ENCODE measurements around the gene PLA2G2E.

Gene PLA2G2E

GRCh38 chr1:19946331-19946751 lies 22.9 kb upstream of the PLA2G2E start:
- TF ChIP-seq CTCF (IDR thresholded peaks at IDR 0.05; ENCODE audit: low read depth, low read length, missing control alignments) = no peak
- H3K4me3 ChIP-seq (ENCODE audit: low read depth, low read length) = no peak overlapping the region
- in situ Hi-C loops (cut with HindIII; ENCODE audit: low sequenced_read_pairs) = no loop called here
- no peak for DNase-seq (ENCODE audit: low read depth)

- H3K4me3 ChIP-seq (ENCODE audit: low read depth, low read length) = no peak overlapping the region
- no peak for DNase-seq (ENCODE audit: low read depth)
- in situ Hi-C loops (cut with HindIII; ENCODE audit: low sequenced_read_pairs) = no loop called here
- no peak for TF ChIP-seq CTCF (IDR thresholded peaks at IDR 0.05; ENCODE audit: low read depth, low read length, missing control alignments)
Measured at GRCh38 chr1:19945914-19946313, 22.5 kb upstream of the PLA2G2E start.

- no peak for TF ChIP-seq CTCF (IDR thresholded peaks at IDR 0.05; ENCODE audit: low read depth, low read length, missing control alignments)
- in situ Hi-C loops (cut with HindIII; ENCODE audit: low sequenced_read_pairs) = no loop called here
- DNase-seq (ENCODE audit: low read depth) = no peak
- H3K4me3 ChIP-seq (ENCODE audit: low read depth, low read length) = no peak overlapping the region
Measured at GRCh38 chr1:19942657-19943056, 19.2 kb upstream of the PLA2G2E start.

GRCh38 chr1:19942088-19942487 lies 18.7 kb upstream of the PLA2G2E start:
- TF ChIP-seq CTCF (IDR thresholded peaks at IDR 0.05; ENCODE audit: low read depth, low read length, missing control alignments) = no peak
- H3K4me3 ChIP-seq (ENCODE audit: low read depth, low read length) = no peak overlapping the region
- no peak for DNase-seq (ENCODE audit: low read depth)
- in situ Hi-C loops (cut with HindIII; ENCODE audit: low sequenced_read_pairs) = no loop called here

GRCh38 chr1:19941206-19941568 lies 17.8 kb upstream of the PLA2G2E start:
- no peak for DNase-seq (ENCODE audit: low read depth)
- no peak overlapping the region for H3K4me3 ChIP-seq (ENCODE audit: low read depth, low read length)
- in situ Hi-C loops (cut with HindIII; ENCODE audit: low sequenced_read_pairs) = no loop called here
- no peak for TF ChIP-seq CTCF (IDR thresholded peaks at IDR 0.05; ENCODE audit: low read depth, low read length, missing control alignments)

GRCh38 chr1:19940486-19941205 lies 17.2 kb upstream of the PLA2G2E start:
- TF ChIP-seq CTCF (IDR thresholded peaks at IDR 0.05; ENCODE audit: low read depth, low read length, missing control alignments) = no peak
- no peak for DNase-seq (ENCODE audit: low read depth)
- in situ Hi-C loops (cut with HindIII; ENCODE audit: low sequenced_read_pairs) = no loop called here
- H3K4me3 ChIP-seq (ENCODE audit: low read depth, low read length) = no peak overlapping the region
